ENCODE data around the gene SBNO1.
A peak's percentile ranks its signal among the peaks of the same experiment; 100 is the strongest.
"Not testable (repeated sequence)": the region's sequence is repeated elsewhere in the genome, so short reads cannot be mapped to it uniquely, and the experiment has no call there.

Gene SBNO1

DNA sequence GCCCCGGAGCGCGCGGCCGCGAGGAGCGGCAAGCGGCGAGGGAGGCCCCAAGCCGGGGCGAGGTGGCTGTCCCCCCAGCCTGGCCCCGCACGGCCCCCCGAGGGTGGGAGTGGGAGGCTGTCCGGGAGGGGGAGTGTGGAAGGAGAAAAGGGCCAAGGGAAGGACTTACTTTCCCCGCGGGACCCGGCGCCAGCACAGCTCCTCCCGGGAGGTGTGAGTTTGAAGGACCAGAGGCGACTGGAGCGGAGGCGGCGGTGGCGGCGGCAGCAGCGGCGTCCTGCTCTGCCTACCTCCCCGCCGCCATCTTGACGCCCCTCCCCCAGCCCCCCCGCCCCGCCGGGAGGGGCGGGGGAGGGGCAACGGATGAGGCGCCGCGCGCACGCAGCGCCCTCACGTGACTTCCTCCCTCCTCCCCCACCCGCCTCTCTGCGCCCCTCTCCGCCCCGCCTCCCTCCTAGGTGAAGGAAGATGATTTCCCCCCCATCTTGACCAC is at the start of gene SBNO1:
Gene SBNO1 (minus strand): TSS at position 316 of the 493 bp plus-strand sequence. CDS start 14,406 bp downstream, outside the sequence.
- H3K36me3 ChIP-seq (replicated peaks) = peaks cover 5% of the 10 kb centered on the region
- TF ChIP-seq, protein P1, sequence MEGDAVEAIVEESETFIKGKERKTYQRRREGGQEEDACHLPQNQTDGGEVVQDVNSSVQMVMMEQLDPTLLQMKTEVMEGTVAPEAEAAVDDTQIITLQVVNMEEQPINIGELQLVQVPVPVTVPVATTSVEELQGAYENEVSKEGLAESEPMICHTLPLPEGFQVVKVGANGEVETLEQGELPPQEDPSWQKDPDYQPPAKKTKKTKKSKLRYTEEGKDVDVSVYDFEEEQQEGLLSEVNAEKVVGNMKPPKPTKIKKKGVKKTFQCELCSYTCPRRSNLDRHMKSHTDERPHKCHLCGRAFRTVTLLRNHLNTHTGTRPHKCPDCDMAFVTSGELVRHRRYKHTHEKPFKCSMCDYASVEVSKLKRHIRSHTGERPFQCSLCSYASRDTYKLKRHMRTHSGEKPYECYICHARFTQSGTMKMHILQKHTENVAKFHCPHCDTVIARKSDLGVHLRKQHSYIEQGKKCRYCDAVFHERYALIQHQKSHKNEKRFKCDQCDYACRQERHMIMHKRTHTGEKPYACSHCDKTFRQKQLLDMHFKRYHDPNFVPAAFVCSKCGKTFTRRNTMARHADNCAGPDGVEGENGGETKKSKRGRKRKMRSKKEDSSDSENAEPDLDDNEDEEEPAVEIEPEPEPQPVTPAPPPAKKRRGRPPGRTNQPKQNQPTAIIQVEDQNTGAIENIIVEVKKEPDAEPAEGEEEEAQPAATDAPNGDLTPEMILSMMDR (IDR thresholded peaks at IDR 0.05; ENCODE audit: low read depth, low read length, missing control alignments) = no peak
- peak; percentile 76 for DNase-seq
- in situ Hi-C loops (cut with HindIII; ENCODE audit: low pct_ligation_motif_present, low sequenced_read_pairs) = no loop called here
- H3K27ac ChIP-seq = peak within 1 kb of the TSS; percentile 97
- H3K4me3 ChIP-seq (ENCODE audit: low read depth, low read length) = peak within 1 kb of the TSS; percentile 89
- H3K27me3 ChIP-seq (replicated peaks) = no peaks in the 10 kb centered on the region

DNA sequence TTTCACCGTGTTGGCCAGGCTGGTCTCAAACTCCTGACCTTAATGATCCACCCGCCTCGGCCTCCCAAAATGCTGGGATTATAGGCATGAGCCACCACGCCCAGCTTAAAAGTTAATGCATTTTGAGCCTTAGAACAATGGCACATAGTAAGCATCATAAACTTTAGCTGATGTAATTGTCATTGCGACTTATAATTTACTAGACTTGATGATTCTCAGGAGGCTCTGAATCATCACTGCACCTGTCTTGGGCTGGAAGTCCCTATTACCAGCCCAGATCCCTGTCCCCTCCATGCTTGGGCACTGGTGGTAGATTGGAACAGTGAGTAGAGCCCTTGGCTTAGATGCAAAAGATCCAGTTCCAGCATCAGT is 45.4 kb upstream of the SBNO1 start:
- DNase-seq = no peak
- H3K36me3 ChIP-seq (replicated peaks) = peaks cover 29% of the 10 kb centered on the region
- TF ChIP-seq, protein P1 (IDR thresholded peaks at IDR 0.05; ENCODE audit: low read depth, low read length, missing control alignments) = no peak
- H3K27me3 ChIP-seq (replicated peaks) = no peaks in the 10 kb centered on the region
- in situ Hi-C loops (cut with HindIII; ENCODE audit: low pct_ligation_motif_present, low sequenced_read_pairs) = no loop called here
- H3K4me3 ChIP-seq (ENCODE audit: low read depth, low read length) = no peak overlapping the region
- no peak overlapping the region for H3K27ac ChIP-seq

DNA sequence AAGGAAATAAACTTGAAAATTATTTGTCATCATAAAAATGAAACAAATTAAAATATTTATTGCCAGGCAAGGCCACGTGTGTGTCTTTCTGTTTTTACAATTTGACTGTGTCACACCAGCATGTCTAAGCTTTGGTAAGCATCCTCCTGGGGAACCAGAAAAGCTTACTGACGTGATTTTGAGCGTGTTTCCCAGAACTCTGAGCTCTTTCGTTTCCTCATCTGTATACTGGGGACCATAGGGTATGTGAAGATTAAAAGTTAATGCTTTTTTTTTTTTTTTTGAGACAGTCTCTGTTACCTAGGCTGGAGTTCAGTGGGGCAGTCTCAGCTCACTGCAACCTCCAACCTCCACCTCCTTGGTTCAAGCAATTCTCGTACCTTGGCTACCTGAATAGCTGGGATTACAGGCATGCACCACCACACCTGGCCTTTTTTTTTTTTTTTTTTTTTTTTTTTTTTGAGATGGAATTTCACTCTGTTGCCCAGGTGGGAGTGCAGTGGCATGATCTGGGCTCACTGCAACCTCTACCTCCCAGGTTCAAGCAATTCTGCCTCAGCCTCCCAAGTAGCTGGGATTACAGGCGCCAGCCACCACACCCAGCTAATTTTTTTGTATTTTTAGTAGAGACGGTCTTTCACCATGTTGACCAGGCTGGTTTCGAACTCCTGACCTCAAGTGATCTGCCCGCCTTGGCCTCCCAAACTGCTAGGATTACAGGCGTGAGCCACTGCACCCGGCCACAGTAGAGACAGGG is 44.8 kb upstream of the SBNO1 start:
- H3K4me3 ChIP-seq (ENCODE audit: low read depth, low read length); DNase-seq; in situ Hi-C loops (cut with HindIII; ENCODE audit: low pct_ligation_motif_present, low sequenced_read_pairs); H3K27ac ChIP-seq; H3K27me3 ChIP-seq (replicated peaks): not testable (repeated sequence)
- H3K36me3 ChIP-seq (replicated peaks) = peaks cover 35% of the 10 kb centered on the region

GRCh38 chr12:123408619-123409018 is 44.0 kb upstream of the SBNO1 start:
- H3K27ac ChIP-seq; H3K4me3 ChIP-seq (ENCODE audit: low read depth, low read length); DNase-seq; in situ Hi-C loops (cut with HindIII; ENCODE audit: low pct_ligation_motif_present, low sequenced_read_pairs); H3K27me3 ChIP-seq (replicated peaks): not testable (repeated sequence)
- H3K36me3 ChIP-seq (replicated peaks) = peaks cover 43% of the 10 kb centered on the region

- in situ Hi-C loops (cut with HindIII; ENCODE audit: low pct_ligation_motif_present, low sequenced_read_pairs); H3K27me3 ChIP-seq (replicated peaks): not testable (repeated sequence)
- peaks cover 50% of the 10 kb centered on the region for H3K36me3 ChIP-seq (replicated peaks)
These were observed 43.3 kb upstream of the SBNO1 start for GRCh38 chr12:123407934-123408333.

GRCh38 chr12:123407269-123407668 is 42.6 kb upstream of the SBNO1 start:
- H3K36me3 ChIP-seq (replicated peaks) = peaks cover 57% of the 10 kb centered on the region
- H3K27ac ChIP-seq; in situ Hi-C loops (cut with HindIII; ENCODE audit: low pct_ligation_motif_present, low sequenced_read_pairs); DNase-seq; H3K4me3 ChIP-seq (ENCODE audit: low read depth, low read length); H3K27me3 ChIP-seq (replicated peaks): not testable (repeated sequence)

More at GRCh38 chr12:123407934-123408333, 43.3 kb upstream of the SBNO1 start:
- H3K4me3 ChIP-seq (ENCODE audit: low read depth, low read length); DNase-seq; H3K27ac ChIP-seq: not testable (repeated sequence)

DNA sequence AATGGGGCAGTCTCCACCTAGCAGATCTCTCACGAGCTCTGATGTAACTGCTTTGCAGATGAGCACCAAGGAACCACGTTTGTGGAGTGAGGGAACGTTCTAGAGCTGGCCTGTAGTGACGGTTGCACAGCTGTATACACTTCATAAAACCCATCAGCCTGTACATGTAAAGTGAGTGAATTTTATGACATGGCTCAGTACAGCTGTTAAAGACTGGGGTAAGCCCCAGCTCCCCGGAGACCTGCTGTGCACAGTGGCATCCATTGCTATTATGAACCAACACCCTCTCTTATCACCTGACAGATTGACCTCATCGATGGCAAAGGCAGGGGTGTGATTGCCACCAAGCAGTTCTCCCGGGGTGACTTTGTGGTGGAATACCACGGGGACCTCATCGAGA is 39.9 kb upstream of the SBNO1 start:
- Histone ChIP-seq H3K27me3 (replicated peaks) (no peaks in the 10 kb centered on the region), H3K4me3 (ENCODE audit: low read depth, low read length) (no peak overlapping the region), H3K27ac (no peak overlapping the region), H3K36me3 (replicated peaks) (peaks cover 61% of the 10 kb centered on the region)
- DNase-seq = no peak
- in situ Hi-C loops (cut with HindIII; ENCODE audit: low pct_ligation_motif_present, low sequenced_read_pairs) = no loop called here
- TF ChIP-seq, protein P1 (IDR thresholded peaks at IDR 0.05; ENCODE audit: low read depth, low read length, missing control alignments) = no peak

Measured in brain microvascular endothelial cell (primary cell).